Cerebellar cortex (tissue), 1 donor: ENCODE data around the gene OXCT1.
"Not testable (repeated sequence)": the region's sequence is repeated elsewhere in the genome, so short reads cannot be mapped to it uniquely, and the experiment has no call there.

Source experiments
- DNase-seq: peaks from one replicate; pipeline ENCODE4 v3.0.0-alpha.2; 2015; ENCODE audit warnings: low spot score

OXCT1 gene

DNA sequence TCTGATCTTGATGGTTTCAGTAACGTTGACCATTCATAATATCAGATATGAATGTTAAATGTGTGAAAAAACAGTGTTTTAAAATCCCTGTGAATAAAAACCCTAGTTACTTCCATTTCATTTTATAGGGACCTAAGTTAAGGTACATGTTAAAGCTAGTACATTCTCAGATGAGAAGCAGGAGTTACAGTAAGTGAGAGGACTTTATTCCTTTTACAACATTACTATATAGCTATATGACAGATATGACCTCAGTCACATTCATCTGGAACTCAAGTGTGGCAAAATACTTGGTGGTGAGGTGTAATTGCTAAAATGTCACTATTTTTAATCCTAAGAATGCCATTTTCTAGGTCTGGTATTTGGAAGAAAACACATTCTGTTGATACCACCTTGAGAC, 96.4 kb downstream of the OXCT1 start:
- DNase-seq: no peak

DNA sequence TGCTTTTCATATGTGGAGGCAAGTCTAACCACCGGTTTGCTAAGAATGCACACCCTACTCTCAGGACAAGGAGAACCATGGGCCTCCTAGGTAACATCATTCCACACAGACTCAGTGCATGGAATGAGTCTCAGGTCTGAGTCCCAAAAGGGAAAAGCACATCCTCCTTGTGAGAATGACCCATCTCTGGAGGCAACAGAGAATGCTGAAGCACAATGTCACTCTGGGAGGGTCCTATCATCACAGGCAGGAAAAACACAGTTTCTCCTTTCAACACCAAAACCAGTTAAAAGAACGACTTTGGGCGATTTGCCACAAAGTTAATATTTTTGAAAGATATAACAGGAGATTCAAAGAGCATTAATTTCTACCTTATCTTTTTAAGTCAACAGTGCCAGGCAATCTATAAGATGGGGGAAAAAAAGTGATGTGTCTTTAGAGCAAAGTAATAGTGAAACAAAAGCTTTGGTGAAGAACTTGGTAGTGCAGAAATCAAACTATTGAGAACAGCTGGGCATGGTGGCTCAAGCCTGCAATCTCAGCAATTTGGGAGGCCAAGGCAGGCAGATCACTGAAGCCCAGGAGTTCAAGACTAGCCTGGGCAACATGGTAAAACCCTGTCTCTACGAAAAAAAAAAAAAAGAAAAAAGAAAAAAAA, 97.3 kb downstream of the OXCT1 start:
- no peak for DNase-seq

DNA sequence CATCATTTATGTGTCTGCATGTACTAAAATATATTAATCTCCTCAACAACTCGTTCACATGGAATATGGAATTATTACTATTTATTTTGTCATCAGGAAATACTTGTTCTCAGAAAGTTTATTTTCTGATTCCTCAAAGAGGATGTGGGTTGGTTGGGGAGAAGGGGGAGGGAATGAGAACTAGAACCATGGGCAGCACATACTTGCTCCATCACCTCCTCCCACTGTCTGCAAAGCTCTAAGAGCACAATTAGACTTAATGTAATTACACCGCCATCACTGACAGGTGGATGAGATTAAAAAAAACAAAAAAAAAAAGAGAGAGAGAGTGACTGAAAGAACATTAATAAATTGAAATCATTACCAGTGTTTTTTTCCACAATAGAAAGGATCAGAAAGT, 98.2 kb downstream of the OXCT1 start:
- no peak for DNase-seq

DNA sequence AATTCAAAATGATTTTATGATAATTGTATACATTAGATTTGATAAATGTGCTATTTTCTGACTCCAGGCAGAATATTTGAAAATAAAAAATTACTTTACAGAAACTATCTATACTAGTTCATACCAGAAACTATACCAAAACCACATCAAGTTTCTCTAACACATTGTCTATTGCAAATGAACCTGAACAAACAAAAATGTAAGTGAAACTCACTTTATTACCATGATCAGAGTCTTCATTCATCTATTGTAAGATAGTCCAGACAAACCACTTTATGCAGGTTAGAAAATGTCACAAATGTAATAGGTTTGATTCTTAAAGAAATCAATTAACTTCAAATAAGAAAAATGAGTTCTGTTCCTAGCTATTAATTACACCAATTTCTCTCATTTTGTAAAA, 99.4 kb downstream of the OXCT1 start:
- no peak for DNase-seq

GRCh38 chr5:41768692-41769091, 101.5 kb downstream of the OXCT1 start:
- DNase-seq: no peak

DNA sequence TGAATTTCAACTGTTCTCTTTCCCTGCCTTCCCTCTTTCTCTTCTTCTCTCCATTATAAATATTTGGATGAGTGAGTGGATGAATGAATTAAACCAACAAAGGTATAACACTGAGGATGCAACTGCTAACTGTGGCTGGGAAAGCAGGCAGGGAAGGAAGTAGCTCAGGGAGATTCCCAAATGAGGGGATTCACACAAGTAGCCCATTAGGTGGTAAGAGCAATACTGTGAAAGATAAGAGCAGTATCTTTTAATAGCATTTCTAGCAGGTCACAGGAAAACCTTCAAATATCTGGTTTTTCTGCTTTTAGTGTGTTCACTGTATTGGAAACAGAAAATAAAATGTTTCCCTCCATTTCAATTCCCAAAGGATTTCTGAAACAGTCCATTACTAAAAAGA, 105.6 kb downstream of the OXCT1 start:
- DNase-seq: no peak

- no peak for DNase-seq
Observed at GRCh38 chr5:41763574-41763973, 106.7 kb downstream of the OXCT1 start.

DNA sequence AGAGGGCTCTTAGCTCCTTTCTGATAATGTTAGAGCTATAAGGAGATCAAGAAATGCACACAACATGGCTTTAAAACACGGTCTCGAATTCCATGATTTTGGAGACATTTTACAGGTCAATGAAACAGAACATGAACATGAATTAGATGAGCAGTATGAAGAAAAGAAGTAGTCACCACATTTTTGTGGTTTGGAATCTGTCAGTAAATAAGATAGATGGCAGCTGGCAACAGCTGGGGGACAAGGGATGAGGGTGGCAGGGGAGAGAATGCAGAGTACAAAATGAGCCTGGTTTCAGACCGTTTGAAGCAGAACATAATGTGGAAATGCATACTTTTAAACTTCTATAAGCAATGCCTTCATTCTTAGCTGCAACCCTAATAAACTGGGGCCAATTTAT, 107.1 kb downstream of the OXCT1 start:
- no peak for DNase-seq

GRCh38 chr5:41762426-41762825, 107.8 kb downstream of the OXCT1 start:
- DNase-seq: no peak

DNA sequence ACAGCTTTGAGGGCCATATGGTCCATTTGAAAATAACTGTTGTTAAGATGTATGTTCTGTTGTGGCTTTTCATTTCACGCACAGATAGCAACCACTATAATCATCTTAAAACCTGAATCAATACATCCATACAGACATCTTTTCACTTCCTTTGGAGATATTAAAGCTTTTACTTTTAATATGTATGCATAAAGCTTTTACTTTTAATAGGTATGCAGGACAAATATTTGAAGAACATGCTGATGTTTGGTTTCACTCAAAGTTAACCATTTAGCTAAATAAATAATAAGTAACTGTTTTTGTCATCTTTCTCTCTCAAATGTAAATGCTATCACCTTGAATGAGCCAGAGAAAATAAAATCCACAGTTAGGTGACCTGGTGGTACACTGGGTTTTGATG, 108.6 kb downstream of the OXCT1 start:
- DNase-seq: no peak

- no peak for DNase-seq
Observed at GRCh38 chr5:41755705-41756104, 114.5 kb downstream of the OXCT1 start.

DNA sequence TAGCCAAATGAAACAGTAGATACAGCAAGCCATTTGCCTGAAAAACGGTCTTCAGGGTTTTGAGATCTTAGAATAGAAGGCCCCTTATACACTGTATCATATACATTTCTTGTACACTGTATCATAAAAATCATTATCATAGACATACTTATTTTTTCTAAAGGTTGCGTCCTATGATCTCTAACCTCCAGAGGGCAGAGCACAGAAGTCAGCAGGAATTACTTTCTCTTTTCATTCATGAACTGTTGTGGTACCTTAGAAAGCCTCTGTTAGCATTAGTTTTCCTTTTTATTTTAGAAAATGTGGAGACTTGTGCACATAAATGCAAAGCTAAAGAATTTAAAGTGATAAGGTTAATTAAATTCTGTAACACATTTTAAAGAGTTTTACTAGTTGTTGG, 115.4 kb downstream of the OXCT1 start:
- no peak for DNase-seq

- DNase-seq: no peak
Observed at GRCh38 chr5:41751867-41752266, 118.4 kb downstream of the OXCT1 start.

DNA sequence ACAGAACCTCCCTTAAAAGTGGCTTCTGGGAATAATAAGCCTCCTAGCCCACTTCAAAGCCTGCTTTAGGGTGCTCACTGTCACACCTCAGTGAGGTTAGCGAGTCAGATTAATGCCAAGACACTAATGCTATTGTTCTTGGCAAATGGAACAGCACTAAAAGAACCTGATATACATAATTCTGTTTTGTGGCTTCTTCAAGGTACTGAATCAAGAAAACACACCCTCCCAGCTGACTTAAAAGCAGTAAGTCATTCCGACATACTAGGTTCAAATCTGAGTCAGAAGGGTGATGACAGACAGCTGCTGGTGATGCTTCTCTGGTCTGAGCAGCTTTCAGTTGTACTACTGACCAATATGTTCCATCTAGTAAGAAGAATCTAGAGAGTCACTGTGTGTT, 121.6 kb downstream of the OXCT1 start:
- DNase-seq: no peak

- no peak for DNase-seq
Observed at GRCh38 chr5:41747708-41748107, 122.5 kb downstream of the OXCT1 start.

DNA sequence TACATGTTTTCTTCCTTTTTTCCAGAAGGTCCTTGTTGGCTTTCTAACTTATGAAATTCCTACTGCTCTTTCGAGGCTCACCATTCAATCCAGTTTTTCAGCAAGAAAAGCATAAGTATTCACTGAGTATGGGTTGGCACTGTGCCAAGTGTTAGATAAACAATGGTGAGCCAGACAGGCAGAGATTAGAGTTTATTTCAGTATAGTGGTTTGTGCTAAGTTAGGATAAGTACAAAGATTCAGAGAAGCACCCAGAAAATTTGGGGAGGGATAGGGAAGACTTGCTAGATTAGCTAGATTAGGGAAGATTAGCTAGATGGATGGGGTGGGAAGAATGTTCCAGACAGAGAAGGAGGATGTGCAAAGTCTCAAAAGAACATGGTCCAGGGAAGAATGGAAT, 122.9 kb downstream of the OXCT1 start:
- DNase-seq: no peak

GRCh38 chr5:41742608-41743007, 127.6 kb downstream of the OXCT1 start:
- DNase-seq: not testable (repeated sequence)

DNA sequence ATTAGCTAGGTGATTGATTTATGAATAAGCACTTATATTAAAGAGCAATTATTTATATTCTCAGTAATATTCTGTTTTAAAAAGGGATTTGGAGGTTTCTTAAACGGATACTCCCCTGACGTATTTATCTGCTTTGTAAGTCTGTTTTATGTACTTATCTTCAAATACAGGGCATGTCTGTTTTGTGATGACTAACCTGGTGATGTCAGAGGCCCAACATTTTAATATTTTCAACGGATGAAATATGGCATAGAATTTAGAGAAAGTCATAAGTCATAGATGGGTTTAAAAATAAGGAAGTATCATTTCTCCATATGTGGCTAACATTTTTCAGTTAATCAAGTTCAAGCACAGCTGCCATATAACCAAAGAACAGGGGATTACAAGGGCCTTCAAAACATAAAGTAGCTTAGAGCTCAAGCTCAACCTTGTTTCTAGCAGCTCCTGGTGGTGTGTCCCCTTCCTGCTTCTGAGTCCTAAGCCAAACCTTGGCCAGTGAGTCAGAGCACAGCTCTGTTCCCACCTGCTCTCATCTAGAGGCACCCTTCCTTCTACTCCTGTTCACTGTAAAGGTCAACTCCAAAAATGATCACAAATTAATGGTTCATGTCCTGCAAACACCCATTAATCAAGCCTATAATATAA, 131.4 kb downstream of the OXCT1 start:
- DNase-seq: no peak

- no peak for DNase-seq
Observed at GRCh38 chr5:41736641-41737040, 133.6 kb downstream of the OXCT1 start.

DNA sequence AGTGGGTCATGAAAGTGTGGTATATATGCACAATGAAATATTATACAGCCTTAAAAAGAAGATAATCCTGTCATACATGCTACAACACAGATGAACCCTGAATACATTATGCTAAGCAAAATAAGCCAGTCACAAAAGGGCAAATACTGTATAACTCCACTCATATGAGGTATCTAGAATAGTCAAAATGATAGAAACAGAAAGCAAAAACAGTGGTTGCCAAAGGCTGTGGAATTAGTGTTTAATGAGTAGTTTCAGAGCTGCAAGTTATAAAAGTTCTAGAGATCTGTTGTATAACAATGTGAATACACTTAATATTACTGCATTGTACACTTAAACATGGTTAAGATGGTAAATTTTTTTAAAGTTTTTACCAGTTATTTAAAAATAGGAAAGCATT, 135.0 kb downstream of the OXCT1 start:
- no peak for DNase-seq

GRCh38 chr5:41729381-41729780, 140.8 kb downstream of the OXCT1 start:
- DNase-seq: not testable (repeated sequence)

- no peak for DNase-seq
Observed at GRCh38 chr5:41728281-41728680, 141.9 kb downstream of the OXCT1 start.

GRCh38 chr5:41722359-41722950, 147.8 kb downstream of the OXCT1 start:
- no peak for DNase-seq

GRCh38 chr5:41721516-41721915, 148.7 kb downstream of the OXCT1 start:
- DNase-seq: no peak
